GM12878 (cell line): ENCODE data around the gene SLC38A1. TPM values are rescaled to one million over a fixed set of nuclear protein-coding genes. Genes with fewer than 3 reads are reported as not detected.

Source experiments
- ATAC-seq: fragments of 200-7000 bp; cut with Tn5 transposase; 3 replicates; pipeline ENCODE4 v1.9.1; 2020; ENCODE audit warnings: mild to moderate bottlenecking, moderate library complexity
- BruUV-seq: library from RNA; stranded (reverse); fragments of 400-500 nt; replicated peaks from 2 replicates; lab custom pipeline; 2021; lab: Mats Ljungman, UMichigan
- CTCF ChIA-PET: fragments of 300-600 bp; sonication (Branson Sonifier 250); formaldehyde crosslinking; extraction: SDS; loops from one replicate; lab custom pipeline; 2021; ENCODE audit warnings: inconsistent platforms; lab: Yijun Ruan, JAX
- POLR2A ChIA-PET: fragments of 350-600 bp; formaldehyde crosslinking; extraction: SDS; loops from one replicate; lab custom pipeline; 2021; ENCODE audit warnings: inconsistent platforms; lab: Charles Lee
- RAD21 ChIA-PET: fragments of 300-600 bp; sonication (Branson Sonifier 250); formaldehyde crosslinking; loops from one replicate; lab custom pipeline; 2023; ENCODE audit warnings: antibody characterized with exemption; ENCODE audit not compliant: unreplicated experiment; lab: Charles Lee
- SMC1A ChIA-PET: fragments of 300-600 bp; sonication (Branson Sonifier 250); formaldehyde crosslinking; loops from one replicate; lab custom pipeline; 2023; ENCODE audit not compliant: unreplicated experiment, uncharacterized antibody; lab: Charles Lee
- DNase-seq: peaks from one replicate; pipeline ENCODE4 v3.0.0-alpha.2; 2011; ENCODE audit warnings: low read depth, low spot score
- FAIRE-seq: peaks from 3 replicates; lab custom pipeline; 2011; peaks lifted over from hg19 to GRCh38; lab: Jason Lieb, UNC
- H2AFZ ChIP-seq: 2 replicates; pipeline ENCODE4 v1.6.0; 2011; ENCODE audit warnings: low read depth, low read length, control low read depth; ENCODE audit not compliant: control insufficient read depth
- H3K27ac ChIP-seq: 2 replicates; pipeline ENCODE4 v1.5.1; 2011; ENCODE audit warnings: control low read depth; ENCODE audit not compliant: control insufficient read depth, insufficient read depth
- H3K27me3 ChIP-seq, 2 experiments: replicated peaks in 1 of 2; 2 replicates each; pipeline versions ENCODE4 v1.6.0 to v1.6.1; 2011; ENCODE audit warnings: low read length in 1 of 2; ENCODE audit not compliant: control insufficient read depth in 2 of 2, insufficient read depth in 2 of 2
- H3K36me3 ChIP-seq, 2 experiments: 2 replicates each; pipeline ENCODE4 v1.5.1; 2011; ENCODE audit warnings: low read length in 1 of 2; ENCODE audit not compliant: control insufficient read depth in 2 of 2, insufficient read depth in 2 of 2
- H3K4me1 ChIP-seq: 2 replicates; pipeline ENCODE4 v1.6.1; 2011; ENCODE audit warnings: mild to moderate bottlenecking, low read length, moderate library complexity, mixed read lengths; ENCODE audit not compliant: control insufficient read depth, insufficient read depth
- H3K4me2 ChIP-seq: 2 replicates; pipeline ENCODE4 v1.6.0; 2011; ENCODE audit warnings: control low read depth; ENCODE audit not compliant: control insufficient read depth, insufficient read depth
- H3K4me3 ChIP-seq: fragments of 200-600 bp; sonication (generic); 2 replicates; pipeline ENCODE4 v1.5.1; 2016
- H3K79me2 ChIP-seq: 2 replicates; pipeline ENCODE4 v1.6.0; 2011; ENCODE audit warnings: low read length; ENCODE audit not compliant: control insufficient read depth, insufficient read depth
- H3K9ac ChIP-seq: 2 replicates; pipeline ENCODE4 v1.8.0; 2011; ENCODE audit warnings: low read length, control low read depth, mixed read lengths; ENCODE audit not compliant: control insufficient read depth, insufficient read depth
- H3K9me3 ChIP-seq: replicated peaks from 3 replicates; pipeline ENCODE4 v1.5.1; 2011; ENCODE audit warnings: mild to moderate bottlenecking, low read length; ENCODE audit not compliant: control insufficient read depth, insufficient read depth
- H4K20me1 ChIP-seq: 2 replicates; pipeline ENCODE4 v1.6.0; 2011; ENCODE audit not compliant: control insufficient read depth, insufficient read depth
- BCLAF1 ChIP-seq: fragments of 450-650 bp; IDR thresholded peaks from 2 replicates; pipeline ENCODE4 v1.6.1; 2017; ENCODE audit warnings: antibody characterized with exemption, mild to moderate bottlenecking, moderate library complexity
- BHLHE40 ChIP-seq, 2 experiments: fragments of 450-650 bp in 1 of 2; IDR thresholded peaks; 2 replicates each; pipeline ENCODE4 v1.6.1; 2011 to 2017; ENCODE audit warnings: low read depth in 2 of 2, borderline replicate concordance in 1 of 2, improper control_type of control experiment in 1 of 2, low read length in 1 of 2, mild to moderate bottlenecking in 1 of 2
- ELK1 ChIP-seq: IDR thresholded peaks from 2 replicates; pipeline ENCODE4 v1.6.1; 2012; ENCODE audit warnings: low read depth, low read length, improper control_type of control experiment
- EP300 ChIP-seq, 2 experiments: fragments of 150-350 bp in 1 of 2; IDR thresholded peaks; 2 replicates each; pipeline ENCODE4 v1.6.1; 2011 to 2012; ENCODE audit warnings: low read depth in 2 of 2, low read length in 2 of 2, borderline replicate concordance in 1 of 2, improper control_type of control experiment in 1 of 2, inconsistent platforms in 1 of 2; ENCODE audit not compliant: control insufficient read depth in 1 of 2
- IRF5 ChIP-seq: fragments of 450-650 bp; IDR thresholded peaks from 2 replicates; pipeline ENCODE4 v1.6.1; 2017; ENCODE audit warnings: borderline replicate concordance
- JUNB ChIP-seq: IDR thresholded peaks from 2 replicates; pipeline ENCODE4 v1.6.1; 2016; ENCODE audit warnings: antibody characterized with exemption, mild to moderate bottlenecking
- MYB ChIP-seq: fragments of 150-350 bp; IDR thresholded peaks from 2 replicates; pipeline ENCODE4 v1.6.1; 2014; ENCODE audit warnings: mild to moderate bottlenecking, low read depth, low read length, borderline replicate concordance
- NFYA ChIP-seq: IDR thresholded peaks from 2 replicates; pipeline ENCODE4 v1.6.1; 2011; ENCODE audit warnings: low read depth, mild to moderate bottlenecking, low read length, improper control_type of control experiment, borderline replicate concordance
- PBX3 ChIP-seq: IDR thresholded peaks from 2 replicates; pipeline ENCODE4 v1.6.1; 2011; ENCODE audit warnings: mild to moderate bottlenecking, low read depth, low read length, moderate library complexity; ENCODE audit not compliant: insufficient replicate concordance
- PML ChIP-seq: IDR thresholded peaks from 2 replicates; pipeline ENCODE4 v1.6.1; 2012; ENCODE audit warnings: low read length, inconsistent platforms
- TCF3 ChIP-seq: IDR thresholded peaks from 2 replicates; pipeline ENCODE4 v1.6.1; 2012; ENCODE audit warnings: low read depth, mild to moderate bottlenecking, low read length, borderline replicate concordance; ENCODE audit not compliant: insufficient read depth
- TCF7 ChIP-seq: IDR thresholded peaks from 2 replicates; pipeline ENCODE4 v1.6.1; 2014; ENCODE audit warnings: antibody characterized with exemption, borderline replicate concordance
- YY1 ChIP-seq: IDR thresholded peaks from 2 replicates; pipeline ENCODE4 v1.6.1; 2011; ENCODE audit warnings: low read depth, mild to moderate bottlenecking, low read length
- WGBS: methylation state at CpG from one replicate; pipeline ENCODE4 v1.1.6; 2016; ENCODE audit warnings: low lambda C conversion rate; ENCODE audit not compliant: insufficient replicate concordance, insufficient coverage; ENCODE audit errors: missing lambda C conversion rate; 5-methylcytosine and 5-hydroxymethylcytosine counted together
- in situ Hi-C: fragments of 300-500 bp; cut with MboI; formaldehyde crosslinking; loops from 9 replicates; pipeline ENCODE4 v1.14.3; 2018; ENCODE audit warnings: mixed read lengths
- intact Hi-C: fragments of 100-400 bp; cut with micrococcal nuclease; formaldehyde crosslinking; loops from one replicate; pipeline ENCODE4 v1.14.2; 2022; ENCODE audit not compliant: unreplicated experiment
- polyA plus RNA-seq, 11 experiments: library from polyadenylated mRNA; depleted of rRNA in 4 of 11; unstranded in 6 of 11; stranded (reverse) in 5 of 11; fragments of >200 nt; fragmentation: Nextera tagmentation in 4 of 11; fragmentation: Illumina TruSeq in 1 of 11; extraction: Ambion mirVana in 4 of 11; extraction: Trizol in 1 of 11; gene quantifications; 1 replicate in 1 of 11; 2 replicates in 10 of 11; pipeline versions ENCODE4 v1.2.1 to v1.2.3, GENCODE V29; 2011 to 2016; ENCODE audit warnings: inconsistent platforms in 2 of 11, missing spikeins in 2 of 11, low read depth in 1 of 11
- total RNA-seq, 4 experiments: library from RNA; depleted of rRNA in 3 of 4; stranded (reverse); fragments of >200 nt in 3 of 4; fragmentation: Illumina TruSeq in 1 of 4; extraction: Trizol in 1 of 4; gene quantifications; 2 replicates each; pipeline versions ENCODE4 v1.2.1 to v1.2.3, GENCODE V29; 2013 to 2021

SLC38A1 gene
- total and polyA plus RNA-seq, 10 of the 15 experiments (the other 5 are each of a cell fraction or from before 2014, with no cell fraction given) = 38.1 to 191 (median 144) TPM

- SMC1A ChIA-PET = interaction anchor here (1.1 to 22.6 kb wide), 7 partner anchors 7 to 56 kb away, joined by 3 to 377 read pairs (median 17); no protein-coding TSS in a partner anchor
- POLR2A ChIA-PET = interaction anchor here (0.7 to 6.9 kb wide), 5 partner anchors 8 to 176 kb away, joined by 3 to 64 read pairs (median 22); partner anchors contain the start of gene SLC38A1
- FAIRE-seq (peak; percentile 52), DNase-seq (peak; percentile 68), ATAC-seq (peak; percentile 84)
- 29% methylated on average over 12 of the region's 12 CpGs for whole genome bisulfite sequencing
- Histone ChIP-seq H3K4me2 (peak overlapping the region; percentile 45), H3K9ac (peak overlapping the region; percentile 40; the same call in 1 of the 2 replicates), H3K27ac (peak overlapping the region; percentile 85), H3K9me3 (no peaks in the 10 kb centered on the region), H2AFZ (no peak overlapping the region), H3K4me1 (peaks cover 59% of the 10 kb centered on the region), H3K36me3 (peaks cover 1 to 31% of the 10 kb centered on the region in 2 experiments), H4K20me1 (no peaks in the 10 kb centered on the region), H3K79me2 (peaks cover 59% of the 10 kb centered on the region), H3K4me3 (no peak overlapping the region), H3K27me3 (no peaks in the 10 kb centered on the region)
- in situ Hi-C loops (loop anchor here (10.0 kb wide), 1 partner anchor 225 kb away; no protein-coding TSS in a partner anchor), intact Hi-C loops (loop anchor here (1.0 to 5.0 kb wide), 3 partner anchors 8 to 162 kb away; partner anchors contain the start of gene SLC38A2)
- RAD21 ChIA-PET = interaction anchor here (0.7 to 8.5 kb wide), 7 partner anchors 8 to 93 kb away, joined by 3 to 126 read pairs (median 5); partner anchors contain the start of gene SLC38A1
- CTCF ChIA-PET = interaction anchor here (0.9 kb wide), 1 partner anchor 56 kb away, joined by 4 read pairs; no protein-coding TSS in a partner anchor
- TSS peak; percentile 80 for BruUV-seq
- TF ChIP-seq MYB (no peak), EP300 (IDR thresholded peaks at IDR 0.05; ENCODE audit: borderline replicate concordance in 1 of 2, control insufficient read depth in 1 of 2, low read depth in 2 of 2, low read length in 2 of 2) (peak; percentile 83 to 86), PML (peak; percentile 37; the same call in 1 of the 2 replicates), PBX3 (no peak), BHLHE40 (IDR thresholded peaks at IDR 0.05; ENCODE audit: borderline replicate concordance in 1 of 2, low read depth in 2 of 2, low read length in 1 of 2) (peak; percentile 21 to 71; a peak in 3 of 4 replicates), BCLAF1 (no peak), ELK1 (no peak), IRF5 (no peak), TCF3 (peak; percentile 99), TCF7 (no peak), YY1 (0 out of 2 replicates have a peak, but pooled peaks have one; percentile 55), NFYA (no peak), JUNB (peak; percentile 82)
These were observed 58.6 kb downstream of the SLC38A1 start for GRCh38 chr12:46209914-46210872.
